Mesenteric fat pad (tissue), 1 donor: Measurements from ENCODE around the gene PPP1R13B. TPM values are rescaled to one million over a fixed set of nuclear protein-coding genes. Genes with fewer than 3 reads are reported as not detected.
"Not testable (repeated sequence)": the region's sequence is repeated elsewhere in the genome, so short reads cannot be mapped to it uniquely, and the experiment has no call there.

Experiments used
- DNase-seq: peaks from one replicate; pipeline ENCODE4 v3.0.0-alpha.2; 2020; ENCODE audit warnings: low spot score
- total RNA-seq: library from RNA; stranded (reverse); fragmentation: NEBNext Ultra II Directional; extraction: Animal tissue kit (Norgen Biotek cat#: 25700); gene quantifications from one replicate; pipeline ENCODE4 v1.2.1, GENCODE V29; 2021
- donor health status: DM: yes; HTN: yes; CAD: no.

The PPP1R13B gene
- total RNA-seq, 1 donor from 2014 or later, result 26.2 TPM

- DNase-seq, result no peak
These were observed 45.9 kb downstream of the PPP1R13B start for GRCh38 chr14:103801459-103801858.

GRCh38 chr14:103793192-103793591 lies 54.2 kb downstream of the PPP1R13B start:
- DNase-seq, result not testable (repeated sequence)

DNA sequence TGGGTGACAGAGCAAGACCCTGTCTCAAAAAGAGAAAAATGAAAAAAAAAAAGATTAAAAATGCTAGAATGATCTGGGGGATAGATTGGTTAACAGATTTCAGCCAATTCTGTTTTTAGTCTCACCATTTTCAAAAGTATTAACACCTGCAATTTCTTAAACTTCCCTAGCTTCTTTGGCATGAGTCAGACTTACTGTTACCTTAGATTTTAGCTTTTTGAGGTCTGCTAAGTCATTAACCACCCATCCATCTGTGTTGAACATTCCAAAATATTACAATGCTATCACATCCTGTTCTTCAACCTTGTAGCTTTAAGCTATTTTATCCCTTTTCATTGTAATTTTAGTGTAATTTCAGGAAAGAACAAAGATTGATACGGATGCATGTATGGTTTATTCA lies 59.3 kb downstream of the PPP1R13B start:
- no peak for DNase-seq

- no peak for DNase-seq
These were observed 65.0 kb downstream of the PPP1R13B start for GRCh38 chr14:103782376-103782775.

- peak; percentile 33 for DNase-seq
These were observed 71.1 kb downstream of the PPP1R13B start for GRCh38 chr14:103776319-103776718.

- no peak for DNase-seq
These were observed 71.9 kb downstream of the PPP1R13B start for GRCh38 chr14:103775506-103775905.

DNA sequence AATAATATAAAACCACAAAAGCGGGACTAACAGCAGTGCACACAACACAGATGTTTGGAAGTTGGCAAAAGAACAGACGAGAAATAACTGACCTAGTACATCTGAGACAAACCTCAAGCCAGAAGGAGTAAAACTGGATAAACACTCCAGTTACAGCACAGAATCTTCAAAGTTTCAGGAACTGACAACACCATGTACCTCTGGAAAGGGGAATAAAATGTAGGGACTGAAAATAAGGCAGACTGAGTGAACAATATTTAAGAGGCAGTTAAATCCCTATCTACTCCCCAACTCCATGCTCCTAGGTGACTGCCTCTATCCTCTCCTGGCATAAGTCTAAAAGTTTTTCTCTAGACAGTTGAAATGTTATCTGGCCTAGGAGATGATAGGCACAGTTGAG lies 73.9 kb downstream of the PPP1R13B start:
- DNase-seq, result no peak

- DNase-seq, result no peak
These were observed 75.2 kb downstream of the PPP1R13B start for GRCh38 chr14:103772078-103772712.

DNA sequence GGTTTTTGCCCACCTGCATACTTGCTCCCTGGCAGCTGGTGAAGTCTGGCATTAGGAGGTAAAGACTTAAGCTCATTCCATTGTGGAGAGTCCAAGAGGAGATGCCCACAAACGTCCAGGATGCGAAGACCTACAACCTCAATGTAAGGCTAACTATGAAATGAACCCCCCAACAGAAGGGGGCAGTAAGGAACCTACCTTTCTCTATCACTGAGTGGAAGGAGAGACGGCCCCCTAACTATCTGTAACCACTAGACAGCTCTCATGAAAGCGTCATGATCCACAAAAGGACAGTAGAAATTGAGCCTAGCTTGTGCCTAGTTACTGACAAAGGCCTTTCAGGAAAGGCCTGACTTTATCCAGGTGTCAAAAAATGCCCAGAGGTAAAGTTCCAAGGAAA lies 76.5 kb downstream of the PPP1R13B start:
- no peak for DNase-seq

GRCh38 chr14:103770500-103770899 lies 76.9 kb downstream of the PPP1R13B start:
- DNase-seq, result no peak

GRCh38 chr14:103767336-103767894 lies 80.0 kb downstream of the PPP1R13B start:
- no peak for DNase-seq

DNA sequence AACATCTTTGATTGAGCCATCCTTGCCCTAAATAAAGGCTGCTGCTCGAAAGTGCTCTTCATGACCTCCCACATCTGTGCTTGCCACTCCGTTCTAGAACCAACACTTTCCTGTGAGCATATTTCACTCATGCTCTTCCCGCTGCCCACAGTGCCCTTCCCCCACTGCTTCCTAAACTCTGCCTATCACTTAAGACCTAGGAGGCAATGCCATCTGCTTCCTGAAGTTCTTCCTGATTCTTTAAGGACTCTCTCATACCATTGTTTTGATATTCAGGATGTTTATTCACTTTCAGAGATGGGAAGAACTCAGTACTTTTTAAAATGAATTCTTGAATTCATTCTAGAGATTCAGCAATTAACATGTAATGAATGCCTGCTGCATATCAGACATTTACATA lies 81.8 kb downstream of the PPP1R13B start:
- DNase-seq, result no peak

DNA sequence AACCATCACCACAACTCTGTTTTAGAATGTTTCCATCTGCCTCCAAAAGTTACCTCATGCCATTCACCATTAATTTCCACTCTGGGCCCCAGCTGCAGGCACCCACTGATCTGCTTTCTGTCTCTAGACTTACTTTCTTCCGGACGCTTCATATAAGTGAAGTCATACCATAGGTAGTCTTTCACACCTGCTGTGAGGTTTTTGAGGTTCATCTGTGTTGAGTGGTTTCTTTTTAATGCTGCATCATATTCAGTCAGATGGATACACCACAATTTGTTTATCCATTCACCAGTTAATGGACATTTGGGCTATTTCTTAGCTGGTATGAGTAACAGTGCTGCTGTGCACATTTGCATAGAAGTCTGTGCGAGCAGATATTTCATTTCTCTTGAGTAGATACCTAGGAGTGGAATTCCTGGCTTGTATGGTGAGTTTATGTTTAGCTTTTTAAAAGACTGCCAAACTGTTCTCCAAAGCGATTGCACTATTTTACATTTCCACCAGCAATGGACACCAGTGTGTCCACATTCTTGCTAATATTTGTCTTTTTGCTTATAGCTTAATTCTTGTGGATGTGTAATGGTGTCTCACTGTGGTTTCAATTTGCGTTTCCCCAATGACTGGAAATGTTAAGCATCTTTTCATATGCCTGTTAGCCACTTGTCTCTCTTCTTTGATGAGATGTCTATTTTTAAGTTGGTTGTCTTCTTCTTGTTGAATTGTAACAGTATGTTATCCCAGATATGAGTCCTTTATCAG lies 83.5 kb downstream of the PPP1R13B start:
- no peak for DNase-seq

GRCh38 chr14:103762541-103762940 lies 84.8 kb downstream of the PPP1R13B start:
- peak; percentile 67 for DNase-seq

DNA sequence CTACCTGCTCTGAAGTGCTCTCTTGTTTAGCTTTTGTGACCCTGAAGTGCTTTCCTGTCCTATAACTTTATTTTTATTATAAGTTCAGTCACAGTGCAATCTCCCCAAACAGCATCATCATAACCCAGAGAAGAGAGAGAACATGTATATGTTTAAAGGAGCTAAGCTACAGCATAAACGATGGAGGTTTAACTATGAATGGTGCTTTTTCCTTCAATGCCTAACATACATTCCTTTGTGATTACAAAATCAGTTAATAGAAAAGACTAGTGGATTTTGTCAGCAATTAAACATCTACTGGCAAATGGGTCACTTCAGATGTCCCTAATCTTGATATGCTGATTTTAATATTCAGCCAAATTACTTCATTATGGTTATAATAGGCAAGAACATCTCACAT lies 85.3 kb downstream of the PPP1R13B start:
- DNase-seq, result no peak

GRCh38 chr14:103758059-103758776 lies 89.2 kb downstream of the PPP1R13B start:
- peak; percentile 8 for DNase-seq

DNA sequence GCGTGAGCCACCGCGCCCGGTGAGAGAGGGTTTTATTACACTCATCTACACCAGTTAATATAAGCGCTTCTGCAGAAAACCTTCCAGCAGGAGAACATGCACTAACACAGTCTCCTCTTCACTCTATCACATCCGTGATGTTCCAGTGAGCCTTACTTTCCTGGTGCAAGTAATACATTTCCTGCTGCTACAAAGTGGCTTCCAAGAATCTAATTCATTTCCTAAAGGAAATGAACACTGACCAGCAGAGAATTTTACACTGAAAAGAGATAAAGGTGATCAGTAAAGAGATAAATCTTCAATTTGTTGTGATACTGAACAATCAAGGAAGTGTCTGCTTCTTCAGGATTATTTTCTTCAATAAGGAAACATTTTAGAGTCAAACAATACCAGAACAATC lies 92.3 kb downstream of the PPP1R13B start:
- DNase-seq, result no peak

GRCh38 chr14:103753774-103754173 lies 93.6 kb downstream of the PPP1R13B start:
- no peak for DNase-seq

- no peak for DNase-seq
These were observed 97.5 kb downstream of the PPP1R13B start for GRCh38 chr14:103749860-103750259.

DNA sequence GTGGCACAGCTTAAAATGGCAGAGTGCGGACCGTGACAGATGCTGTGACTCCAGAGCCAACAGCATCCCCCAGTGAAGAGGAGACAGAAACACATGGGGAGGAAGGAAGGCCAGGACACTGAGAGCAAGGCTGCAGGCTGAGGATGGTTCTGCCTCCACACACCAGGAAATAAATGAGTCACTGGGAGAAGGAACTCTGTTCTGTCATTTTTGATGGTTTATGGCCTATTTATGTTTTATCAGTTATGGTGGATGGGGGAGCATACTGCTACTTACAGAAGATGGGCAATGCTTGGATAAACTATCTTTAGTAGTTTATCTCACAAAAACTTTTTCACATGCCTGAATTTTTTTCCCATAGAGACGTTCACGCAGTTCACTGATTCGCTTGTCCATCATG lies 97.9 kb downstream of the PPP1R13B start:
- peak; percentile 20 for DNase-seq

- peak; percentile 68 for DNase-seq
These were observed 98.9 kb downstream of the PPP1R13B start for GRCh38 chr14:103748534-103748857.

DNA sequence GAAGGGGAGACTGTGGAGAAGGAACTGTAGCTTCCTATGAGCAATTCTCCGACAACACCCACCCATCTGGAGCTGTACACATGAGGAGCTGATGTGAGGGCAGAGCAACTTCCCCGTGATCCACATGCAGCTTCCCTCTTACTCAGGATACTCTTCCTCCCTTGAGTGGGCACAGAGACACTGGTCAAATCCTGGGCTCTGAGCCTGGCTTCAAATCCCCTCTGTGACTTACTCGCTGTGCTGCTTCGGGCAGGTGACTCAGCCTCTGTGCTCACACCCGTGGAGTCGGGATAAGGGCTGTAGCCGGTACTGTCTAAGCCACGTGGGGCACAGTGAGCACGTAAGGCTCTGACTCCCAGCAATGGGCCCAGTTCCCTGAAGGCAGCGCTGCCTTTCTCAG lies 100.7 kb downstream of the PPP1R13B start:
- peak; percentile 85 for DNase-seq
